SK-N-SH (cell line): Measurements from ENCODE around the gene C4B. TPM values are rescaled to one million over a fixed set of nuclear protein-coding genes. Genes with fewer than 3 reads are reported as not detected.
"Not testable (repeated sequence)": the region's sequence is repeated elsewhere in the genome, so short reads cannot be mapped to it uniquely, and the experiment has no call there.

Experiments used
- CTCF ChIA-PET: fragments of 300-600, 350-600 bp; formaldehyde crosslinking; extraction: SDS; loops from one replicate; lab custom pipeline; 2021; lab: Yijun Ruan, JAX
- POLR2A ChIA-PET: fragments of 350-600 bp; sonication (Branson Sonifier 250); formaldehyde crosslinking; extraction: SDS; loops from one replicate; lab custom pipeline; 2020; ENCODE audit warnings: antibody characterized with exemption, inconsistent platforms; lab: Yijun Ruan, JAX
- DNase-seq: peaks from one replicate; pipeline ENCODE4 v3.0.0; 2012
- H2AFZ ChIP-seq: fragments of 200-600 bp; sonication (generic); 2 replicates; pipeline ENCODE4 v1.8.1; 2016; ENCODE audit warnings: antibody characterized with exemption, mild to moderate bottlenecking, low read depth
- H3F3A ChIP-seq: fragments of 200-600 bp; sonication (generic); replicated peaks from 2 replicates; pipeline ENCODE3; 2016; ENCODE audit warnings: antibody characterized with exemption, mild to moderate bottlenecking; ENCODE audit not compliant: insufficient read depth
- H3K27ac ChIP-seq, 2 experiments: fragments of 200-500 bp in 1 of 2; fragments of 200-600 bp in 1 of 2; sonication (Bioruptor generic) in 1 of 2; sonication (generic), shearing (Covaris generic) in 1 of 2; 2 replicates each; pipeline versions ENCODE4 v1.5.1 to v1.6.1; 2014 to 2016; ENCODE audit warnings: low read depth in 2 of 2, inconsistent platforms in 1 of 2, low read length in 1 of 2, mild to moderate bottlenecking in 1 of 2, mixed read lengths in 1 of 2
- H3K27me3 ChIP-seq: fragments of 200-600 bp; sonication (generic), shearing (Covaris generic); 2 replicates; pipeline ENCODE4 v1.6.1; 2016; ENCODE audit warnings: mixed run types; ENCODE audit not compliant: insufficient read depth
- H3K36me3 ChIP-seq, 2 experiments: fragments of 200-500 bp in 1 of 2; fragments of 200-600 bp in 1 of 2; sonication (Bioruptor generic) in 1 of 2; sonication (generic) in 1 of 2; replicated peaks in 1 of 2; 2 replicates each; pipeline versions ENCODE3 to v1.5.1; 2014 to 2016; ENCODE audit warnings: low read length in 1 of 2, mild to moderate bottlenecking in 1 of 2; ENCODE audit not compliant: insufficient read depth in 2 of 2, control insufficient read depth in 1 of 2
- H3K4me1 ChIP-seq, 2 experiments: fragments of 200-500 bp in 1 of 2; fragments of 200-600 bp in 1 of 2; sonication (Bioruptor generic) in 1 of 2; sonication (generic), shearing (Covaris generic) in 1 of 2; 2 replicates each; pipeline versions ENCODE4 v1.5.1 to v1.6.1; 2014 to 2016; ENCODE audit warnings: low read depth in 1 of 2, low read length in 1 of 2, mixed run types in 1 of 2; ENCODE audit not compliant: insufficient read depth in 2 of 2, control insufficient read depth in 1 of 2
- H3K4me2 ChIP-seq: fragments of 200-600 bp; sonication (generic), shearing (Covaris generic); 2 replicates; pipeline ENCODE4 v1.6.1; 2017; ENCODE audit warnings: mixed run types
- H3K4me3 ChIP-seq, 2 experiments: fragments of 200-500 bp in 1 of 2; fragments of 200-600 bp in 1 of 2; sonication (Bioruptor generic) in 1 of 2; sonication (generic), shearing (Covaris generic) in 1 of 2; 2 replicates each; pipeline versions ENCODE4 v1.5.1 to v1.8.1; 2014 to 2016; ENCODE audit warnings: low read depth in 2 of 2, inconsistent platforms in 1 of 2, low read length in 1 of 2, mild to moderate bottlenecking in 1 of 2, mixed read lengths in 1 of 2, moderate library complexity in 1 of 2
- H3K79me2 ChIP-seq: fragments of 200-600 bp; sonication (generic); 2 replicates; pipeline ENCODE4 v1.8.1; 2017; ENCODE audit warnings: mild to moderate bottlenecking; ENCODE audit not compliant: insufficient read depth
- H3K9ac ChIP-seq: fragments of 200-600 bp; sonication (generic); 2 replicates; pipeline ENCODE4 v1.6.1; 2017; ENCODE audit warnings: mixed run types
- H3K9me2 ChIP-seq: fragments of 200-600 bp; sonication (generic); 2 replicates; pipeline ENCODE4 v1.6.1; 2017; ENCODE audit warnings: mixed run types
- H3K9me3 ChIP-seq: fragments of 200-600 bp; sonication (generic); 2 replicates; pipeline ENCODE4 v1.6.1; 2017; ENCODE audit warnings: mixed run types, mild to moderate bottlenecking, moderate library complexity
- H4K20me1 ChIP-seq: fragments of 200-600 bp; sonication (generic); 2 replicates; pipeline ENCODE4 v1.6.1; 2017; ENCODE audit warnings: mild to moderate bottlenecking, mixed run types; ENCODE audit not compliant: insufficient read depth
- CHD2 ChIP-seq: fragments of 150-350 bp; IDR thresholded peaks from 2 replicates; pipeline ENCODE4 v1.6.1; 2018; ENCODE audit warnings: low read length; ENCODE audit not compliant: partially characterized antibody
- FOSL2 ChIP-seq: IDR thresholded peaks from 2 replicates; pipeline ENCODE4 v1.4.0; 2012; ENCODE audit warnings: low read depth, mild to moderate bottlenecking, moderate library complexity, borderline replicate concordance
- FOXM1 ChIP-seq: IDR thresholded peaks from 2 replicates; pipeline ENCODE4 v1.4.0; 2012; ENCODE audit warnings: low read depth, mild to moderate bottlenecking
- GABPA ChIP-seq: IDR thresholded peaks from 2 replicates; pipeline ENCODE4 v1.4.0; 2012; ENCODE audit warnings: low read depth, mild to moderate bottlenecking
- MEF2A ChIP-seq: IDR thresholded peaks from 2 replicates; pipeline ENCODE4 v1.4.0; 2012; ENCODE audit warnings: low read depth, borderline replicate concordance
- RAD21 ChIP-seq: IDR thresholded peaks from 2 replicates; pipeline ENCODE4 v1.6.1; 2012; ENCODE audit warnings: mild to moderate bottlenecking, low read length
- REST ChIP-seq: IDR thresholded peaks from 2 replicates; pipeline ENCODE4 v1.6.1; 2012; ENCODE audit warnings: mild to moderate bottlenecking, low read depth, low read length, moderate library complexity
- USF2 ChIP-seq: fragments of 150-350 bp; IDR thresholded peaks from 2 replicates; pipeline ENCODE4 v1.6.1; 2017; ENCODE audit warnings: antibody characterized with exemption, low read length, low read depth, borderline replicate concordance
- YY1 ChIP-seq: IDR thresholded peaks from 2 replicates; pipeline ENCODE4 v1.4.0; 2012; ENCODE audit warnings: low read depth, mild to moderate bottlenecking
- WGBS: methylation state at CpG from one replicate; pipeline ENCODE4 v1.1.6; 2017; ENCODE audit warnings: low lambda C conversion rate; 5-methylcytosine and 5-hydroxymethylcytosine counted together
- polyA plus RNA-seq, 3 experiments: library from polyadenylated mRNA; depleted of rRNA; stranded (reverse); fragments of >200 nt; gene quantifications; 2 replicates each; pipeline ENCODE4 v1.2.3, GENCODE V29; 2012

Gene C4B
- polyA plus RNA-seq, 1 of the 3 experiments (the other 2 are of a cell fraction): 10.9 TPM

- H2AFZ ChIP-seq, H3K27me3 ChIP-seq, H3F3A ChIP-seq, H3K79me2 ChIP-seq, CTCF ChIA-PET, H3K4me3 ChIP-seq, H3K27ac ChIP-seq, DNase-seq, H3K9me3 ChIP-seq, POLR2A ChIA-PET, H3K4me2 ChIP-seq, H3K36me3 ChIP-seq, H3K9me2 ChIP-seq, H3K4me1 ChIP-seq, H3K9ac ChIP-seq, H4K20me1 ChIP-seq: not testable (repeated sequence)
- WGBS: 62% methylated on average over 5 of the region's 19 CpGs
Measured at GRCh38 chr6:32067521-32067920, 52.9 kb downstream of the C4B start.

GRCh38 chr6:32068315-32068714 is 53.7 kb downstream of the C4B start:
- H3K4me1 ChIP-seq, H3K9ac ChIP-seq, H3K79me2 ChIP-seq, H3K27ac ChIP-seq, POLR2A ChIA-PET, H3K9me3 ChIP-seq, H2AFZ ChIP-seq, H3K4me2 ChIP-seq, H4K20me1 ChIP-seq, DNase-seq, H3K4me3 ChIP-seq, H3F3A ChIP-seq, CTCF ChIA-PET, H3K9me2 ChIP-seq, H3K36me3 ChIP-seq, H3K27me3 ChIP-seq: not testable (repeated sequence)
- 46% methylated on average over 6 of the region's 13 CpGs for WGBS

- CTCF ChIA-PET: interaction anchor here (1.1 kb wide), 1 partner anchor 50 kb away, joined by 3 read pairs; no protein-coding TSS in a partner anchor
- no peaks in the 10 kb centered on the region for H3K4me1 ChIP-seq
- DNase-seq: no peak
- no peaks in the 10 kb centered on the region for H3K79me2 ChIP-seq
- H4K20me1 ChIP-seq: no peaks in the 10 kb centered on the region
- no peak overlapping the region for H3K4me3 ChIP-seq
- no peak overlapping the region for H3K27ac ChIP-seq
- no peaks in the 10 kb centered on the region for H3K9me3 ChIP-seq
- no peak overlapping the region for H3K9ac ChIP-seq
- H2AFZ ChIP-seq: no peak overlapping the region
- POLR2A ChIA-PET: no interaction called here
- TF ChIP-seq USF2: no peak
- no peak for TF ChIP-seq FOSL2
- TF ChIP-seq CHD2: no peak
- TF ChIP-seq GABPA: no peak
- TF ChIP-seq MEF2A: no peak
- TF ChIP-seq REST: no peak
- no peak for TF ChIP-seq FOXM1
- TF ChIP-seq YY1: no peak
- no peak for TF ChIP-seq RAD21
- WGBS: 64% methylated on average over 12 of the region's 14 CpGs
- H3K27me3 ChIP-seq: no peaks in the 10 kb centered on the region; the same call in 1 of the 2 replicates
- H3K36me3 ChIP-seq: no peaks in the 10 kb centered on the region
- H3K4me2 ChIP-seq: no peak overlapping the region
- H3F3A ChIP-seq: no peaks in the 10 kb centered on the region
- H3K9me2 ChIP-seq: no peaks in the 10 kb centered on the region
Measured at GRCh38 chr6:32068867-32069266, 54.3 kb downstream of the C4B start.
